Measurements from ENCODE around the gene A2ML1.
"Not testable (repeated sequence)": the region's sequence is repeated elsewhere in the genome, so short reads cannot be mapped to it uniquely, and the experiment has no call there.

Gene A2ML1

DNA sequence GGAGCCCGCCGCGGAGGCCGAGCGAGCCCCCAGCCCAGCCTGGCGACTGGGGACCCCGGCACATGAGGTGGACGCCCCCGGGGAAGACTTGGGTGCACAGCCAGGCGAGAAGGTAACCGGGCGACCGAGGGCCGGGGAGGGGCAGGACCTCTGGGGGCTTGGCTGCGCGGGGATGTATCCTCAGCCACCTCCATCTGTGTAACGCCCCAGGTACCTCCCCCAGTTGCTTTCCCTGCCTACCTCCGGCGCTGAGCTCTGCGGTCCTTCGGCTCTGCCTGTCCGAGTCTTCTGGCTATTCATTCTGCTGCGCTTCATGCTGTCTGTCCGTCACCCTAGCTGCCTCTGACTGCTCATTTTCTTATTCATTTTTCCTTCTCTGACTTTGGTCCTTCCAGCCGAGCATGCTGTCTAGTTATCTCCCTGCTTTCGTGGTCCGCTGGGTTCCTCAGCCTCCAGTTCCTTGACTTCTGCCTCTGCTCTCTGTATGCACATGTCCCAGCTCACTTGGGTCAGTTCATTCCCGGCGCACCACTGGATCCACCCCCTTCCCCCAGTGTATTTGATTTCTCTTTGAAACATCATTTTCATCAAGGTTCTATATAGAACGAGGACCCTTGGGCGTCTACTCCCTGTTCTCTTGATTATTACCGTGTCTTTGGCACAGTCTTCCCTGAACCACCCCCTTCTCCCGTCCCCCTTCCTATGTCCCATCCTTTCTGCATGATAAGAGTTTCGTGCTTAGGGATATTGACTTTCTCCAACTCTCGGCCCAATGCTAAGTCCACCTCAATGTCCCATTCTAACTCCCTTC is 92.5 kb downstream of the A2ML1 start:
- peak overlapping the region; percentile 88 for H3K4me3 ChIP-seq (ENCODE audit: control insufficient read depth, low read depth, low read length)
- TF ChIP-seq, protein P1, sequence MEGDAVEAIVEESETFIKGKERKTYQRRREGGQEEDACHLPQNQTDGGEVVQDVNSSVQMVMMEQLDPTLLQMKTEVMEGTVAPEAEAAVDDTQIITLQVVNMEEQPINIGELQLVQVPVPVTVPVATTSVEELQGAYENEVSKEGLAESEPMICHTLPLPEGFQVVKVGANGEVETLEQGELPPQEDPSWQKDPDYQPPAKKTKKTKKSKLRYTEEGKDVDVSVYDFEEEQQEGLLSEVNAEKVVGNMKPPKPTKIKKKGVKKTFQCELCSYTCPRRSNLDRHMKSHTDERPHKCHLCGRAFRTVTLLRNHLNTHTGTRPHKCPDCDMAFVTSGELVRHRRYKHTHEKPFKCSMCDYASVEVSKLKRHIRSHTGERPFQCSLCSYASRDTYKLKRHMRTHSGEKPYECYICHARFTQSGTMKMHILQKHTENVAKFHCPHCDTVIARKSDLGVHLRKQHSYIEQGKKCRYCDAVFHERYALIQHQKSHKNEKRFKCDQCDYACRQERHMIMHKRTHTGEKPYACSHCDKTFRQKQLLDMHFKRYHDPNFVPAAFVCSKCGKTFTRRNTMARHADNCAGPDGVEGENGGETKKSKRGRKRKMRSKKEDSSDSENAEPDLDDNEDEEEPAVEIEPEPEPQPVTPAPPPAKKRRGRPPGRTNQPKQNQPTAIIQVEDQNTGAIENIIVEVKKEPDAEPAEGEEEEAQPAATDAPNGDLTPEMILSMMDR (conservative IDR thresholded peaks at IDR 0.05; ENCODE audit: control insufficient read depth, insufficient read depth, low read depth, low read length), result no peak
- peak; percentile 45 for DNase-seq (ENCODE audit: low read depth)

DNA sequence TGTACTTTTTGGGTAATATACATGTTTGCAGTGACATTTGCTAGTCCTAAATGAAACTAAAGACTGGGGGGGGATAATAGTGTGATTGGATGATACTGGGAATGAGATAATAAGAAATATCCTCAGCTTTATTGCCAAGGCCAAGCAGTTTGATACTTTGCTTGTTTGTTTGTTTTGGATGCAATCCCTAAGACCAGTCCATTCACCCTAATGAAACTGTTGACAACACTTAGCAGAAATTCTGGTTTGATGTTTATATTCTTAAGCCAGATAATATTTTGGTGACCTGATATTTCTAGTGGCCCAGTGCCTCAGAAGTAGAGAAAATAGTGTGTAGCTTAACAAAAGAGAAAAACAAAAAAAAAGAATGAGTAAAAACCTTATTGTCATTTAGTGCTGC is 93.7 kb downstream of the A2ML1 start:
- no peak overlapping the region for H3K4me3 ChIP-seq (ENCODE audit: control insufficient read depth, low read depth, low read length)
- DNase-seq (ENCODE audit: low read depth), result no peak
- TF ChIP-seq, protein P1 (conservative IDR thresholded peaks at IDR 0.05; ENCODE audit: control insufficient read depth, insufficient read depth, low read depth, low read length), result no peak

DNA sequence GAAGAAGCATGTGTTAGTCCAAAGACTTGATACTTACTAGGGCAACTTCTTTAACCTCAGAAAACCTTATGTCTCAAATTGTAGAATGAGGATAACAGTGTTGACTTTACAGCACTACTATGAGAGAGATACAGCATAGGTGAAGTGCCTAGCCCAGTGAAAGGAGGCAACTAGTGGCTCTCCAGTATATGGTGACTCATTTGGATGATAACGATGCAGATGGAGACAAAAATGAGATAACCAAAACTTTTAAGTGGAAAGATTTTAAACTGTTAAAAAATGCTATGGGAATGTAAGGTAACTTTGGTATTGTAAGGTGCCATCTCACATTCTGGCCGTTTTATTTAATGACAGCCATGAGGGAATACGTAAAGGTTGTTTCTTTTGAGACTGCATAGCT is 94.6 kb downstream of the A2ML1 start:
- DNase-seq (ENCODE audit: low read depth), result no peak
- TF ChIP-seq, protein P1 (conservative IDR thresholded peaks at IDR 0.05; ENCODE audit: control insufficient read depth, insufficient read depth, low read depth, low read length), result no peak

DNA sequence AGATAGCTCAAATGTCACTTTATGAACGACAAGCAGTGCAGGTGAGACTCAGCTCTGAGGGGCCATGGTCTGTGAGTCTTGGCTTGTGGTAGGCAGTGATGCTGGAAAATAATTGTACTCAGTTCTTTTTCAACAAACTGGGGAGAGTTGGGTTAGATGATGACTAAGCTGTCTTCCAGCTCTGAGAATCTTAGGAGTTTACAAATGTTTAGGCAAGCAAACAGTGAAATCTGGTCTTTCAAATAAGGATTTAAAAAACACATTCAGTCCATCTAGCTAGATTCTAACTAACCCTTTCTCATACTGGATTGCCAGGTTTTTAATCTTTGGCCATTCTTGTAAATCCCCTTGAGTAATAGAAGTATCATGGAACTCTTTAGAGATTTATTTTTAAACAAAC is 95.3 kb downstream of the A2ML1 start:
- no peak for DNase-seq (ENCODE audit: low read depth)
- TF ChIP-seq, protein P1 (conservative IDR thresholded peaks at IDR 0.05; ENCODE audit: control insufficient read depth, insufficient read depth, low read depth, low read length), result no peak
- no peak overlapping the region for H3K4me3 ChIP-seq (ENCODE audit: control insufficient read depth, low read depth, low read length)

More for the DNA sequence above, 94.6 kb downstream of the A2ML1 start:
- no peak overlapping the region for H3K4me3 ChIP-seq (ENCODE audit: control insufficient read depth, low read depth, low read length)

DNA sequence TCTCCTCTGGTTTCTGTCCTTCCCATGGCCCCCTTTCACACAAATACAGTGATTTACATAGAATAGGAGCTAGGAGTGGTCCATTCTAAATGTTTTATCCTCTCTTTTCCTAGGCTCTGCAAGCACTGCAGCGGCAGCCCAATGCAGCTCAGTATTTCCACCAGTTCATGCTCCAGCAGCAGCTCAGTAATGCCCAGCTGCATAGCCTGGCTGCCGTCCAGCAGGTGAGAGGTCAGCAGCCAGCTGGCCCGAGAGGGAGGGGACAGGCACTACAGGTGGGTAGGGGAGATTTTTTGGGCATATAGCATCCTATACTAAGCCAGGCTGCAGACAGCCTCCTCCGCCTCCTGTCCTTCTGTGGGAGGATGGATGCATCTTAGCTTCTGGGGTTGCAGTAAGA is 97.2 kb downstream of the A2ML1 start:
- H3K4me3 ChIP-seq (ENCODE audit: control insufficient read depth, low read depth, low read length); DNase-seq (ENCODE audit: low read depth): not testable (repeated sequence)

DNA sequence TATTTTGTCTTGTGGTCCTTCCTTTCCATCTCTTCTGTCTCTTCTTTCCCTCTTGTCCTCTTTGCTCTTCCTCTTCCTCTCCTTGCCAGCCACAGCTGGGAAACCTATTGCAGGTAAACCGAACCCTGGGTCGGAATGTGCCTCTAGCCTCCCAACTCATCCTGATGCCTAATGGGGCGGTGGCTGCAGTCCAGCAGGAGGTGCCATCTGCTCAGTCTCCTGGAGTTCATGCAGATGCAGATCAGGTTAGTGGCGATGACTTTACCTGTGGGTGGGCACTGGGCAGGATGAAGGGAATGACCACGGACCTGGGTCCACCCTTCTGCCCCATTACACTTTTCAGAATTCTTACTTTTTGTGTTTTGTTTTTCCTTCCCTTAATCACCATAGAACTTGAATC is 100.1 kb downstream of the A2ML1 start:
- DNase-seq (ENCODE audit: low read depth), result no peak
- TF ChIP-seq, protein P1 (conservative IDR thresholded peaks at IDR 0.05; ENCODE audit: control insufficient read depth, insufficient read depth, low read depth, low read length), result no peak
- no peak overlapping the region for H3K4me3 ChIP-seq (ENCODE audit: control insufficient read depth, low read depth, low read length)
